GM21619 (cell line): ENCODE data around the gene CD46.

ENCODE experiments used
- ATAC-seq: cut with Tn5 transposase; IDR thresholded peaks from one replicate; pipeline ENCODE4 v1.9.1; 2021; ENCODE audit not compliant: unreplicated experiment

The CD46 gene

GRCh38 chr1:207844371-207844770 lies 92.5 kb downstream of the CD46 start:
- ATAC-seq, result no peak
